ENCODE measurements around the gene SCGB1A1. TPM values are rescaled to one million over a fixed set of nuclear protein-coding genes. Genes with fewer than 3 reads are reported as not detected.
"Not testable (repeated sequence)": the region's sequence is repeated elsewhere in the genome, so short reads cannot be mapped to it uniquely, and the experiment has no call there.

The SCGB1A1 gene
- total RNA-seq, 4 donors from 2014 or later: 5.9 to 6.6 TPM; not detected in 2

DNA sequence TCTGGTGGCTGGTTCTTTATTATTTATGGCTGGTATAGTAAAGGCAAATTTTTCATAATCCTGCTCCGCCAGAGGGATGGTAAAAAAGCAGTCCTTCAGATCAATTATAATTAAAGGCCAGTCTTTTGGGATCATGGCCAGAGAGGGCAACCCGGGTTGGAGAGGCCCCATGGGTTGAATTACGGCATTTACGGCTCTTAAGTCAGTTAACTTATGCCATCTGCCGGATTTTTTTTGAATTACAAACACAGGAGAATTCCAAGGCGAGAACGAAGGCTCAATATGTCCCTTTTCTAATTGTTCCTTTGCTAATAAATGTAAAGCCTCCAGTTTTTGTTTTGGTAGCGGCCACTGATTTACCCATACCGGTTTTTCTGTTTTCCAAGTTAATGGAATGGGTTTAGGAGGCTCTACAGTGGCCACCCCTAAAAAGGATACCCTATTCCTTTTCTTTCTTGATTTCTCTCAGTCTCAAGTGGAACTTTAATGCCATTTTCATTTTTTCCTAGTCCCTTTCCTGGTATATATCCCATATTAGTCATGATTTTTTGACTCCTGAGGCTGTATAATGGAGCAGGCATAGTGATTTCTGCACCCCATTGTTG, 40.3 kb upstream of the SCGB1A1 start:
- intact Hi-C loops (cut with DNase I): not testable (repeated sequence)

DNA sequence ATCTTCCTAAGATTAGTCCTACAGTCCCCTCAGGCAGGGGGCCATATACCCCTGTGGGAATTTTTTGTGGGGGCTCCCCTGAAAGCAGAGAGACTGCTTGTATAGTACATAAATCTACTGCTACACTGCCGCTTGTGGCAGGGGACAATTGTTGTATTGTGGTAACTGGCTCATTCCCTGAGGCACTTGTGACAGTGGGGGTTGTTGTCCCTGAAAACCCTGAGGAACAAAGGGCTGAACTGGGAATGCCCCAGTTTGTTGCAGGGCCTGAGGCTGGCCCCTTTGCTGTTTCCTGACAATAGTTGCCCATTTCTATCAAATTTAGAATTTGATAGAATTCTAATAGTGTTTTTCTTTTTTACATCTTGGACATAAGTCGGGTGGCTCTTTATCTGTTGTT, 39.2 kb upstream of the SCGB1A1 start:
- H3K4me3 ChIP-seq; intact Hi-C loops (cut with DNase I); DNase-seq; H3K27ac ChIP-seq; H3K36me3 ChIP-seq; H3K9me3 ChIP-seq: not testable (repeated sequence)
- peaks cover 0 to 30% (median 2%) of the 10 kb centered on the region in 3 donors for H3K4me1 ChIP-seq
- H3K27me3 ChIP-seq: peaks cover 0 to 11% (median 0%) of the 10 kb centered on the region in 4 donors
- 21 to 33% methylated on average over 2 of the region's 2 CpGs for WGBS, 2 donors

More for the DNA sequence above, 40.3 kb upstream of the SCGB1A1 start:
- TF ChIP-seq, protein P1, sequence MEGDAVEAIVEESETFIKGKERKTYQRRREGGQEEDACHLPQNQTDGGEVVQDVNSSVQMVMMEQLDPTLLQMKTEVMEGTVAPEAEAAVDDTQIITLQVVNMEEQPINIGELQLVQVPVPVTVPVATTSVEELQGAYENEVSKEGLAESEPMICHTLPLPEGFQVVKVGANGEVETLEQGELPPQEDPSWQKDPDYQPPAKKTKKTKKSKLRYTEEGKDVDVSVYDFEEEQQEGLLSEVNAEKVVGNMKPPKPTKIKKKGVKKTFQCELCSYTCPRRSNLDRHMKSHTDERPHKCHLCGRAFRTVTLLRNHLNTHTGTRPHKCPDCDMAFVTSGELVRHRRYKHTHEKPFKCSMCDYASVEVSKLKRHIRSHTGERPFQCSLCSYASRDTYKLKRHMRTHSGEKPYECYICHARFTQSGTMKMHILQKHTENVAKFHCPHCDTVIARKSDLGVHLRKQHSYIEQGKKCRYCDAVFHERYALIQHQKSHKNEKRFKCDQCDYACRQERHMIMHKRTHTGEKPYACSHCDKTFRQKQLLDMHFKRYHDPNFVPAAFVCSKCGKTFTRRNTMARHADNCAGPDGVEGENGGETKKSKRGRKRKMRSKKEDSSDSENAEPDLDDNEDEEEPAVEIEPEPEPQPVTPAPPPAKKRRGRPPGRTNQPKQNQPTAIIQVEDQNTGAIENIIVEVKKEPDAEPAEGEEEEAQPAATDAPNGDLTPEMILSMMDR (IDR thresholded peaks at IDR 0.05): peak; percentile 39 to 58 (median 48)
- Histone ChIP-seq H3K27me3 (peaks cover 0 to 21% (median 0%) of the 10 kb centered on the region in 4 donors), H3K4me1 (peaks cover 0 to 30% (median 2%) of the 10 kb centered on the region in 3 donors)
- not testable (repeated sequence) for H3K27ac ChIP-seq, DNase-seq, H3K9me3 ChIP-seq, H3K4me3 ChIP-seq, H3K36me3 ChIP-seq
- WGBS, 2 donors: 0 to 5% methylated on average over 9 of the region's 9 CpGs

DNA sequence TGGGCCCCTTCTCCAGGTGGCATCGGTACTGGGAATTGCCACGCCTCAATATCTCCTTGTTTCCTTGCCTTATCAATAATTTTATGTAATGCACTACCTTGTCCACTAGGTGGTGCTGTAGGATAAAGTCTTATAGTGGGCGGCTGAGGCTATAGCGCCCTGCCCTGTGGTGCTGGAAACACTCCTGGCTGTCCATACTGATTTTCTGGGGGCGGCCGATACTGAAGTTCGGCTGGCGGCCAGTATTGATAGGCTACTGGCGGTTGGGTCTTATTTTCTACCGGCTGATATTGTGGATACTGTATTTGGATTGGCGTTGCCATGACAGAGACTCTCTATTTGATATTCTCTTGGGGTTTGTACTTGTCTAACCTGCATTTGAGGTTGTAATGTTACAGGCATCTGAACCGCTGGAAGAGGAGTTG, 38.0 kb upstream of the SCGB1A1 start:
- peak overlapping the region in 1 of 4 donors; percentile 13 for H3K27ac ChIP-seq
- TF ChIP-seq, protein P1 (IDR thresholded peaks at IDR 0.05): peak; percentile 79 to 91 (median 84)
- 2% methylated on average over 12 of the region's 12 CpGs for WGBS, 2 donors
- H3K36me3 ChIP-seq; H3K9me3 ChIP-seq; intact Hi-C loops (cut with DNase I); DNase-seq; H3K27me3 ChIP-seq: not testable (repeated sequence)
- H3K4me3 ChIP-seq: peak overlapping the region in 1 of 4 donors; percentile 15
- peaks cover 0 to 30% (median 2%) of the 10 kb centered on the region in 3 donors for H3K4me1 ChIP-seq

DNA sequence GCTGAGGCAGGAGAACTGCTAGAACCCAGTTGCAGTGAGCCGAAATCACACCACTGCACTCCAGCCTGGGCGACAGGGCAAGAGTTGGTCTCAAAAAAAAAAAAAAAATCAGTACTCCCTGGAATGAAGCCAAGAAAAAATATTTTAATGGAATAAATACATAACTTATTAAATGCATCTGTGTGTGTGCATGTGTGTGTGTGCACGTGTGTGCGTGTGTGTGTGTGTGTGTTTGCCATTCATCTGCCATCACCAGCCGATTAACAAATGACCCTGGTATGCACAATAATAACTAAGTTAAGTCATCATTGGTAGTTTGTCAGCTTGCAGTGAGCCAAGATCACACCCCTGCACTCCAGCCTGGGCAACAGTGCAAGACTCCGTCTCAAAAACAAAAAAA, 35.0 kb upstream of the SCGB1A1 start:
- intact Hi-C loops (cut with DNase I): no loop called here
- no peaks in the 10 kb centered on the region for H3K9me3 ChIP-seq
- TF ChIP-seq, protein P1 (IDR thresholded peaks at IDR 0.05): no peak
- TF ChIP-seq POLR2A (IDR thresholded peaks at IDR 0.05): no peak
- no peaks in the 10 kb centered on the region for H3K36me3 ChIP-seq
- peaks cover 0 to 24% (median 2%) of the 10 kb centered on the region in 3 donors for H3K4me1 ChIP-seq
- H3K27me3 ChIP-seq: peaks cover 0 to 6% (median 0%) of the 10 kb centered on the region in 4 donors
- no peak for DNase-seq
- 32 to 48% methylated on average over 6 of the region's 6 CpGs for WGBS, 2 donors
- H3K27ac ChIP-seq: no peak overlapping the region
- H3K4me3 ChIP-seq: no peak overlapping the region

DNA sequence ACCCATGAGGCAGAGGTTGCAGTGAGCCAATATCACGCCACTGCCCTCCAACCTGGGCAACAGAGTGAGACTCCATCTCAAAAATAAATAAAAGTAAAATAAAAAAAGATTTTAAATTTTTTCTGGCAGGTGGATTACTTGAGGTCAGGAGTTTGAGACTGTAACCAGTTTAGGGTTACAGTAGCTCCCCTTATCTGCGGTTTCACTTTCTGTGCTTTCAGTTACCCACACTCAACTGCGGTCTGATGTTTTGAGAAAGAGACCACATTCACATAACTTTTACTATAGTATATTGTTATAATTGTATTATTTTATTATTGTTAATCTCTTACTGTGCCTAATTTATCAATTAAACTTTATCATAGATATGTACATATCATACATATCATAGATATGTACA, 32.8 kb upstream of the SCGB1A1 start:
- intact Hi-C loops (cut with DNase I); H3K36me3 ChIP-seq; H3K27me3 ChIP-seq; DNase-seq; H3K27ac ChIP-seq; H3K9me3 ChIP-seq; H3K4me3 ChIP-seq: not testable (repeated sequence)
- WGBS, 2 donors: 85% methylated on average over 3 of the region's 3 CpGs
- peaks cover 0 to 18% (median 0%) of the 10 kb centered on the region in 3 donors for H3K4me1 ChIP-seq

DNA sequence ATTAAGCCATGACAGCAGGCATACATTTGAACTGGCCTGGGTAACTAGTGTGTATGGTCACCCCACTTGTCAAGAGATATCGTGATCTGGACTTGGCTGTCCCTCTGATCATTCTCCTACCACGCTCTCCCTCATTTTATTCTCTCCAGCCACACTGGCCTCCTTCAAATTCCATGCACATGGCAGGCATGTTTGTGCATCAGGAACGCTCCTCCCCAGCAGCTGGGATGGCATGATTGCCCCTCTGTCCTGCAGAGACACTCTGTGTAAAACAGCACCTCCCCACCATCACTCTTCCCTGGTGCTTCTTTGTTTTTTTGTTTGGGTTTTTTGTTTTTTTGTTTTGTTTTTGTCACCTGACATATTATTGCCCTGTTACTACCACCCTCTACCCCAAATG, 31.5 kb upstream of the SCGB1A1 start:
- Histone ChIP-seq H3K4me3 (no peak overlapping the region), H3K36me3 (no peaks in the 10 kb centered on the region), H3K9me3 (no peaks in the 10 kb centered on the region), H3K27ac (no peak overlapping the region), H3K4me1 (peaks cover 0 to 8% (median 0%) of the 10 kb centered on the region in 3 donors), H3K27me3 (no peaks in the 10 kb centered on the region)
- TF ChIP-seq POLR2A (IDR thresholded peaks at IDR 0.05): no peak
- TF ChIP-seq, protein P1 (IDR thresholded peaks at IDR 0.05): no peak
- no peak for DNase-seq
- WGBS, 2 donors: 89 to 90% methylated on average over 3 of the region's 3 CpGs
- intact Hi-C loops (cut with DNase I): no loop called here

All from esophagus squamous epithelium (tissue), 5 donors.